ENCODE measurements around the gene KLK13. TPM values are rescaled to one million over a fixed set of nuclear protein-coding genes. Genes with fewer than 3 reads are reported as not detected.

KLK13 gene
- total RNA-seq, 1 experiment from 2014 or later: not detected

DNA sequence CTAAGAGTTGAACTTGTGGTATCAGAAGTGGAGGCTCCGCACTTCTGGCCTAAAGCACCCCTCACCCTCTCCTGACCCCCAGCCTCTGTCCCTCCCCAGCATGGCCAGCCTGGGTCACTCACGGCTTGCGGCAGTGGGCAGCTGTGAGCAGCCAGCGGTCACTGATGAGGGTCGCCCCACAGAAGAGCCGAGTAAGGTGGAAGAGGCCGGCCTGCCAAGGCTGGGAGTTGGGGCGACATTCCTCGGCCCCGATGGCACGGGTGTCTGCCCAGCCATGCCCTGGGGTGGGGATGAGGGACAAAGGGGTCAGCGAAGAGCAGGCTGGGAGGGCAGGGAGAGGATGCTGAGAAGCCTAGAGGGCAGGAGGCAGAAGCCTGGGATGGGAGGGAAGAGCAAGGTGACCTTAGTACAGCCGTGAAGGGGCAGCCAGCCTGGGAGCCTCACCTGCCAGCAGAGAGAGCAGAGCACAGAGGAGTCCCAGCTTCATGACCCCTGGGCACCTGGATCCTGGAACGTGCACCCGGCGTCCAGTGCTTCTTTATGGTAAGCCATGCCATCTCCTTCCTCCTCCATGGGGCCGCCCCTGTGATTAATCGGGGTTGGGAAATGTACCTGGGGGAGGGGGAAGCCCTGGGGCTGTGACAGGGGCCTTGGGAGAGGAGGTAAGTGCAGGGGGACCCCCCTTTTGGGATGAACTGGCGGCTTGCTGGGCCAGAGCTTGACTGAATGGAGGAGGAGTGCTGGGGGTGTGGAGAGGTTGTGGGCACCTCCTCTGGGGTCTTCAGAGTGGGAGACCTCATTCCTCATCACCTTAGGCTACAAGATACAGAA, 55.6 kb downstream of the KLK13 start:
- Histone ChIP-seq H3K9me3 (replicated peaks) (no peaks in the 10 kb centered on the region), H3K36me3 (no peaks in the 10 kb centered on the region), H3K27ac (no peak overlapping the region), H3K4me3 (no peak overlapping the region), H3K4me1 (no peaks in the 10 kb centered on the region), H3K27me3 (peaks cover 16% of the 10 kb centered on the region; the same call in 1 of the 2 replicates)
- DNase-seq: no peak

DNA sequence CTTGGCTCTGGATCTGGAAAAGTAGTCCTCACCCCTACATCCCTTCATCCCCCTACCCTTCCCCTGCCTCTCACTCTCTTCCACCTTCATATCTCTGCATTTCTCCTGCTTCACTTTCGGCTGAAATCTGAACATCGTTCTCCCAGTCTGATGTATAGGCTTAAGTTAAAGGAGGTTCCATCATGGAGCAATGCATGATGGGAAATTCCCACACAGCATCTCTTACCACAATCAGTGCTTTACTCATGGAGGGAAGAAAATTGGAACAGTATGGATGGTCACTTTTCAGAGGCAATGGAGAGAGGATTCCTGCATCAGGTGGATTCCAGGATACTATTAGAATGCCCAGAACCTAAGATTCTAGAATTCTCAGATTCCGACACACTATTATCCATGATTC, 57.4 kb downstream of the KLK13 start:
- H3K36me3 ChIP-seq: no peaks in the 10 kb centered on the region

DNA sequence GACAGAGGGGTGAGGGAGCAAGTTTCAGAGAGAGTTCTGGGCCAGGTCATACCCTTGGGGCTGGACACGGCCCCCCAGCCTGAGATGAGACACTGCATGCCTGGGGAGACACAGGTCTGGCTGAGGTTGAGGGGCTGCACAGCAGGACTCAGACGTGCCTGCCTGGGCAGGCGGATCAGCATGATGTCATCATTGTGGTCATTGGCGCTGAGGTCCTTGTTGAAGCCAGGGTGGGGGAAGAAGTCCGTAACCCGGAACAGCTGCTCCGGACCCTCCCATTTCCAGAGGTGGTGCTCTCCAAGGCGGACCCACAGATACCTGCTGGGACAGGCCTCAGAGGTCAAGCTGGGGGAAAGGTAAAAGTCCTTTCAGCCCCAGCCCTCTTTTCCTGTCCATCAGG, 58.5 kb downstream of the KLK13 start:
- H3K27ac ChIP-seq: no peak overlapping the region

More for the DNA sequence above, 57.4 kb downstream of the KLK13 start:
- no peak overlapping the region for H3K4me3 ChIP-seq
- DNase-seq: no peak
- H3K27ac ChIP-seq: no peak overlapping the region
- no peaks in the 10 kb centered on the region for H3K9me3 ChIP-seq (replicated peaks)
- H3K4me1 ChIP-seq: no peaks in the 10 kb centered on the region
- H3K27me3 ChIP-seq: peaks cover 16% of the 10 kb centered on the region; the same call in 1 of the 2 replicates

More for the DNA sequence above, 58.5 kb downstream of the KLK13 start:
- Histone ChIP-seq H3K36me3 (no peaks in the 10 kb centered on the region), H3K27me3 (peaks cover 16% of the 10 kb centered on the region; the same call in 1 of the 2 replicates), H3K4me3 (no peak overlapping the region), H3K4me1 (no peaks in the 10 kb centered on the region), H3K9me3 (replicated peaks) (no peaks in the 10 kb centered on the region)
- peak in 1 of 2 experiments; percentile 24 for DNase-seq

Other genes starting within 250 kb of the KLK13 start
- 0.13 and 0.18 TPM in 2 replicates for gene KLK1, start 241.3 kb downstream of the KLK13 start, total RNA-seq (2014; rRNA removed; shearing (Covaris generic))
- gene KLK15, start 231.5 kb downstream of the KLK13 start, total RNA-seq (2014; rRNA removed; shearing (Covaris generic)): not detected in 2 replicates
- gene KLK3, start 210.2 kb downstream of the KLK13 start, total RNA-seq (2014; rRNA removed; shearing (Covaris generic)): not detected in 2 replicates
- not detected in 2 replicates for gene KLK2, start 191.7 kb downstream of the KLK13 start, total RNA-seq (2014; rRNA removed; shearing (Covaris generic))
- 0.32 and 0.48 TPM in 2 replicates for gene KLK4, start 153.7 kb downstream of the KLK13 start, total RNA-seq (2014; rRNA removed; shearing (Covaris generic))
- gene KLK5, start 112.1 kb downstream of the KLK13 start, total RNA-seq (2014; rRNA removed; shearing (Covaris generic)): not detected in 2 replicates
- gene KLK6, start 95.5 kb downstream of the KLK13 start, total RNA-seq (2014; rRNA removed; shearing (Covaris generic)): not detected in 2 replicates
- not detected in 2 replicates for gene KLK7, start 81.2 kb downstream of the KLK13 start, total RNA-seq (2014; rRNA removed; shearing (Covaris generic))
- not detected in 2 replicates for gene KLK8, start 63.5 kb downstream of the KLK13 start, total RNA-seq (2014; rRNA removed; shearing (Covaris generic))
- not detected in 2 replicates for gene KLK10, start 45.4 kb downstream of the KLK13 start, total RNA-seq (2014; rRNA removed; shearing (Covaris generic))
- gene KLK11, start 38.5 kb downstream of the KLK13 start, total RNA-seq (2014; rRNA removed; shearing (Covaris generic)): not detected in 2 replicates
- not detected in 2 replicates for gene KLK12, start 30.1 kb downstream of the KLK13 start, total RNA-seq (2014; rRNA removed; shearing (Covaris generic))
- not detected in 2 replicates for gene KLK14, start 17.8 kb upstream of the KLK13 start, total RNA-seq (2014; rRNA removed; shearing (Covaris generic))
- gene CTU1, start 43.3 kb upstream of the KLK13 start, total RNA-seq (2014; rRNA removed; shearing (Covaris generic)): 6.7 and 7.2 TPM in 2 replicates
- gene SIGLEC9, start 59.8 kb upstream of the KLK13 start, total RNA-seq (2014; rRNA removed; shearing (Covaris generic)): not detected in 2 replicates
- gene SIGLEC7, start 77.2 kb upstream of the KLK13 start, total RNA-seq (2014; rRNA removed; shearing (Covaris generic)): not detected in 2 replicates
- gene CD33, start 160.0 kb upstream of the KLK13 start, total RNA-seq (2014; rRNA removed; shearing (Covaris generic)): 0.35 and 0.89 TPM in 2 replicates
- gene SIGLECL1, start 186.0 kb upstream of the KLK13 start, total RNA-seq (2014; rRNA removed; shearing (Covaris generic)): not detected in 2 replicates
- gene IGLON5, start 246.6 kb upstream of the KLK13 start, total RNA-seq (2014; rRNA removed; shearing (Covaris generic)): not detected in 2 replicates